AG04450 (cell line): ENCODE results near the gene TGFA. TPM values are rescaled to one million over a fixed set of nuclear protein-coding genes. Genes with fewer than 3 reads are reported as not detected.

Experiments
- CTCF ChIA-PET: fragments of 300-600, 350-600 bp; formaldehyde crosslinking; extraction: SDS; loops from one replicate; lab custom pipeline; 2022; ENCODE audit warnings: antibody characterized with exemption, inconsistent platforms; lab: Charles Lee
- POLR2A ChIA-PET: fragments of 350-600 bp; formaldehyde crosslinking; extraction: SDS; loops from one replicate; lab custom pipeline; 2021; ENCODE audit warnings: antibody characterized with exemption, inconsistent platforms; lab: Yijun Ruan, JAX
- DNase-seq: peaks from one replicate; pipeline ENCODE4 v3.0.0-alpha.2; 2011; ENCODE audit warnings: low read depth, low spot score
- H3K27ac ChIP-seq: one replicate; pipeline ENCODE4 v1.5.1; 2012; ENCODE audit warnings: low read depth, low read length, control low read depth
- H3K27me3 ChIP-seq: one replicate; pipeline ENCODE4 v1.6.0; 2012; ENCODE audit warnings: low read length; ENCODE audit not compliant: control insufficient read depth, insufficient read depth
- H3K4me3 ChIP-seq: 2 replicates; pipeline ENCODE4 v1.5.1; 2011; ENCODE audit warnings: mild to moderate bottlenecking, low read depth, low read length, control low read depth
- H3K9me3 ChIP-seq: 2 replicates; pipeline ENCODE4 v1.5.1; 2012; ENCODE audit warnings: low read length; ENCODE audit not compliant: control insufficient read depth, insufficient read depth
- CTCF ChIP-seq: IDR thresholded peaks from 2 replicates; pipeline ENCODE4 v1.5.1; 2011; ENCODE audit warnings: low read depth, low read length, control low read depth, inconsistent platforms
- polyA plus RNA-seq: library from polyadenylated mRNA; depleted of rRNA; stranded (reverse); fragments of >200 nt; gene quantifications from 2 replicates; pipeline ENCODE4 v1.2.3, GENCODE V29; 2011

TGFA gene
- polyA plus RNA-seq, 1 experiment, result not detected

GRCh38 chr2:70520825-70521224 is 32.8 kb downstream of the TGFA start:
- TF ChIP-seq CTCF, result no peak
- CTCF ChIA-PET, result no interaction called here
- Histone ChIP-seq H3K4me3 (no peak overlapping the region), H3K9me3 (no peaks in the 10 kb centered on the region), H3K27me3 (no peaks in the 10 kb centered on the region), H3K27ac (no peak overlapping the region)
- DNase-seq, result no peak
- POLR2A ChIA-PET, result no interaction called here

- Histone ChIP-seq H3K9me3 (no peaks in the 10 kb centered on the region), H3K4me3 (no peak overlapping the region), H3K27me3 (no peaks in the 10 kb centered on the region), H3K27ac (no peak overlapping the region)
- POLR2A ChIA-PET, result no interaction called here
- no peak for TF ChIP-seq CTCF
- DNase-seq, result no peak
- CTCF ChIA-PET, result no interaction called here
Observed at GRCh38 chr2:70519453-70519852, 34.2 kb downstream of the TGFA start.

GRCh38 chr2:70518557-70518956 is 35.1 kb downstream of the TGFA start:
- CTCF ChIA-PET, result no interaction called here
- Histone ChIP-seq H3K9me3 (no peaks in the 10 kb centered on the region), H3K27me3 (no peaks in the 10 kb centered on the region), H3K27ac (no peak overlapping the region), H3K4me3 (no peak overlapping the region)
- TF ChIP-seq CTCF, result no peak
- DNase-seq, result no peak
- POLR2A ChIA-PET, result no interaction called here

GRCh38 chr2:70517804-70518203 is 35.8 kb downstream of the TGFA start:
- no peaks in the 10 kb centered on the region for H3K9me3 ChIP-seq
- DNase-seq, result no peak
- no peak overlapping the region for H3K27ac ChIP-seq
- ChIA-PET CTCF (no interaction called here), POLR2A (no interaction called here)
- TF ChIP-seq CTCF, result no peak
- H3K4me3 ChIP-seq, result no peak overlapping the region
- no peaks in the 10 kb centered on the region for H3K27me3 ChIP-seq

GRCh38 chr2:70516596-70516995 is 37.0 kb downstream of the TGFA start:
- CTCF ChIA-PET, result no interaction called here
- no peak for DNase-seq
- Histone ChIP-seq H3K27me3 (no peaks in the 10 kb centered on the region), H3K4me3 (no peak overlapping the region), H3K27ac (no peak overlapping the region), H3K9me3 (no peaks in the 10 kb centered on the region)
- no peak for TF ChIP-seq CTCF
- POLR2A ChIA-PET, result no interaction called here
